Muscle of back (tissue), 13 donors: ENCODE results near the gene IFIH1. TPM values are rescaled to one million over a fixed set of nuclear protein-coding genes. Genes with fewer than 3 reads are reported as not detected.

Experiments
- DNase-seq, 3 donors: peaks; one replicate each; pipeline versions ENCODE4 v3.0.0 to v3.0.0-alpha.2; 2013
- long read RNA-seq, 9 donors: transcript quantifications; one replicate each; lab custom pipeline, GENCODE V29; 2026
- polyA plus RNA-seq, 10 donors: library from polyadenylated mRNA; unstranded; fragments of 120-200 nt; gene quantifications; one replicate each; pipeline ENCODE4 v1.2.1, GENCODE V29; 2013; ENCODE audit not compliant: insufficient read length in 10 of 10

The IFIH1 gene
- polyA plus RNA-seq: 1 to 10 TPM; 2.2 to 4.3 (median 3.1) TPM
- long read RNA-seq, donor 1: 0 reads
- long read RNA-seq, donor 2, partial matches to known transcripts: 0 of 1 reads
- long read RNA-seq, donor 2, other reads (novel, unspliced or antisense): 0 of 1 reads
- long read RNA-seq, donor 3: 0 reads
- long read RNA-seq, donor 4: 0 reads
- long read RNA-seq, donor 5, partial matches to known transcripts: 37 of 38 reads
- long read RNA-seq, donor 5, other reads (novel, unspliced or antisense): 0 of 38 reads
- long read RNA-seq, donor 6: 0 reads
- long read RNA-seq, donor 7, partial matches to known transcripts: 0 of 1 reads
- long read RNA-seq, donor 7, other reads (novel, unspliced or antisense): 0 of 1 reads
- long read RNA-seq, donor 8: 0 reads
- long read RNA-seq, donor 9: 0 reads

GRCh38 chr2:162318328-162319180 is at the start of gene IFIH1:
TSS of gene IFIH1 (minus strand) at chr2:162318684. CDS start at chr2:162318307, 377 bp downstream.
- DNase-seq: peak; percentile 71 to 91 (median 81)

GRCh38 chr2:162365392-162365791 is 46.9 kb upstream of the IFIH1 start:
- no peak for DNase-seq

GRCh38 chr2:162344617-162344950 is 26.1 kb upstream of the IFIH1 start:
- no peak for DNase-seq

- peak; percentile 88 to 97 (median 94) for DNase-seq
These were observed 25.5 kb upstream of the IFIH1 start, which contains the start of gene GCA for GRCh38 chr2:162343824-162344616. TSS of gene GCA (plus strand) at chr2:162344132. CDS start at chr2:162344249, 117 bp downstream.

- no peak for DNase-seq
These were observed 25.0 kb upstream of the IFIH1 start for GRCh38 chr2:162343492-162343823.

GRCh38 chr2:162342841-162343240 is 24.4 kb upstream of the IFIH1 start:
- peak in 1 of 3 donors; percentile 10 for DNase-seq

GRCh38 chr2:162342321-162342720 is 23.8 kb upstream of the IFIH1 start:
- peak in 2 of 3 donors; percentile 3 to 28 for DNase-seq

GRCh38 chr2:162340822-162341221 is 22.3 kb upstream of the IFIH1 start:
- DNase-seq: no peak

GRCh38 chr2:162337868-162338267 is 19.4 kb upstream of the IFIH1 start:
- DNase-seq: no peak

GRCh38 chr2:162333968-162334367 is 15.5 kb upstream of the IFIH1 start:
- DNase-seq: no peak

GRCh38 chr2:162330881-162331280 is 12.4 kb upstream of the IFIH1 start:
- no peak for DNase-seq

- no peak for DNase-seq
These were observed 10.1 kb upstream of the IFIH1 start for GRCh38 chr2:162328424-162329157.

GRCh38 chr2:162327806-162328205 is 9.3 kb upstream of the IFIH1 start:
- no peak for DNase-seq

- DNase-seq: no peak
These were observed 8.8 kb upstream of the IFIH1 start for GRCh38 chr2:162327134-162327769.

GRCh38 chr2:162324953-162325352 is 6.5 kb upstream of the IFIH1 start:
- no peak for DNase-seq

GRCh38 chr2:162320864-162321517 is 2.5 kb upstream of the IFIH1 start:
- no peak for DNase-seq

GRCh38 chr2:162317861-162318327 is 590 bp downstream of the IFIH1 start:
- DNase-seq: peak in 1 of 3 donors; percentile 62

GRCh38 chr2:162317058-162317742 is 1.3 kb downstream of the IFIH1 start:
- no peak for DNase-seq

GRCh38 chr2:162316590-162316989 is 1.9 kb downstream of the IFIH1 start:
- no peak for DNase-seq
